Measurements from ENCODE around the gene LAMP1. TPM values are rescaled to one million over a fixed set of nuclear protein-coding genes. Genes with fewer than 3 reads are reported as not detected.
A peak's percentile ranks its signal among the peaks of the same experiment; 100 is the strongest.

Gene LAMP1
- total RNA-seq, 6 experiments from 2014 or later: 154 to 233 (median 197) TPM

DNA sequence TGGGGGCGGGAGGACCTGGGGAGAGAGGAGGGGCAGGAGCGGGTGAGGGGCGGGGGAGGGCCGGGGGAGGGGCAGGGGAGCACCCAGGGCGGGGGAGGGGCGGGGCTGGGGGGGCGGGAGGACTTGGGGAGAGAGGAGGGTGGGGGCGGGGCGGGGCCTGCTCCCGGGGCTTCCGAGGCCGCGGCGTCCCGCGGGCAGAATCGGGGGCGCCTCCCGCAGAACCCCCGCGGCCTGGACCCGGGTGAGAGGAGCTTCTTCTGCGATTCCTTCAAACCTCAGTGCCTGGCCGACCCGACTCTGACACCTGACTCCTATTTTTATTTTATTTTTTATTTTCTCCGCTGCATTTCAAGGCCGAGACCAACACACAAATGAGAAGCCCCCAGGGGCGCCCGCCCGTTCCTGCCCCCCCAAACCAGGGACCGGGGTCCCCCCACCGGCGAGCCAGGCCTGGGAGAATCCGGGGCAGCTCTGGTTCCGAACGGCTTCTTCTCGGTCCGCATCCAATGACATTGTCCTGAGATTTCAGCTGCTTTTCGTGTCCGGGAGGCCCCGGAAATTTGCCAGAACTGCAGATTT is 67.4 kb downstream of the LAMP1 start:
- Histone ChIP-seq H3K36me3 (peaks cover 0 to 5% (median 0%) of the 10 kb centered on the region in 4 donors), H3K27ac (peak overlapping the region in 2 of 3 donors; percentile 26 to 51), H3K9me3 (no peaks in the 10 kb centered on the region), H3K27me3 (no peaks in the 10 kb centered on the region), H3K4me1 (peaks cover 0 to 28% (median 0%) of the 10 kb centered on the region in 4 donors), H3K4me3 (peak overlapping the region in 2 of 3 donors; percentile 33 to 43)
- ATAC-seq: no peak
- 29% methylated on average over 13 of the region's 41 CpGs for WGBS (ENCODE audit: insufficient coverage, low coverage, low lambda C conversion rate, missing lambda C conversion rate)
- TF ChIP-seq POLR2A (IDR thresholded peaks at IDR 0.05): no peak
- TF ChIP-seq, protein P1, sequence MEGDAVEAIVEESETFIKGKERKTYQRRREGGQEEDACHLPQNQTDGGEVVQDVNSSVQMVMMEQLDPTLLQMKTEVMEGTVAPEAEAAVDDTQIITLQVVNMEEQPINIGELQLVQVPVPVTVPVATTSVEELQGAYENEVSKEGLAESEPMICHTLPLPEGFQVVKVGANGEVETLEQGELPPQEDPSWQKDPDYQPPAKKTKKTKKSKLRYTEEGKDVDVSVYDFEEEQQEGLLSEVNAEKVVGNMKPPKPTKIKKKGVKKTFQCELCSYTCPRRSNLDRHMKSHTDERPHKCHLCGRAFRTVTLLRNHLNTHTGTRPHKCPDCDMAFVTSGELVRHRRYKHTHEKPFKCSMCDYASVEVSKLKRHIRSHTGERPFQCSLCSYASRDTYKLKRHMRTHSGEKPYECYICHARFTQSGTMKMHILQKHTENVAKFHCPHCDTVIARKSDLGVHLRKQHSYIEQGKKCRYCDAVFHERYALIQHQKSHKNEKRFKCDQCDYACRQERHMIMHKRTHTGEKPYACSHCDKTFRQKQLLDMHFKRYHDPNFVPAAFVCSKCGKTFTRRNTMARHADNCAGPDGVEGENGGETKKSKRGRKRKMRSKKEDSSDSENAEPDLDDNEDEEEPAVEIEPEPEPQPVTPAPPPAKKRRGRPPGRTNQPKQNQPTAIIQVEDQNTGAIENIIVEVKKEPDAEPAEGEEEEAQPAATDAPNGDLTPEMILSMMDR (IDR thresholded peaks at IDR 0.05): no peak
- DNase-seq: no peak
- intact Hi-C loops (cut with DNase I): no loop called here

DNA sequence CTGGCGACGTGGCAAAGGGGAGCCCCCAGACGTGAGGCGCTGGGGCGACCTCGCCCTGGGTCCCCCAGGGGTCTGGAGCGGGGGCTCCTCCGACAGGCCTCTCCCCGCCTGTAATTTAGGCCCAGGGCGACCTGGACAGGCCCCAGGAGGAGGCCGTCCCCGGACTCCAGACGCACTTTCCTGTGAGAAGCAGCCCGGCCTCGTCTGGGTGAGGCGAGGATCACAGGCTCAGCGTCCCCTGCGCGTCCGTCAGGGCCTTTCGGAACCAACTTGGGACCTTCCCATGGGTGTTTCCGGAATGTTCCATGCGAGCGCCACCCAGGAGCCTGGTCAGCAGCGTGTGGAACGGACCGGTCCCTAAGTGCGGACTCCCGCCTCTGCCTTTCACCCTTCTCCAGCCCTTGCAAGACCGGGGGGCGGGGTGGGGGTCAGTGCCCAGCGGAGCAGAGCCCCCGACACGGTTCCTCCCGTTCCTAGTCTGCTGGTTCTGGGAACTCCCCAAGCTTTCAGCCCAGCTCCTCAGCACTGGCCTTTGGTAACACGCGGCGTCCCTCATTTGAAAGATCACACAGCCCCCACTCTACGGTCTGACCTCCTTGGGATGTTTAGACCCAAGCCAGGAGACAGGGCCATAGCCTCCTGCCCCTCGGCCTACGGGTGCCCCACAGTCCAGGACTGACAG is 68.0 kb downstream of the LAMP1 start:
- Histone ChIP-seq H3K9me3 (no peaks in the 10 kb centered on the region), H3K4me3 (peak overlapping the region in 2 of 3 donors; percentile 33 to 43), H3K27ac (peak overlapping the region in 2 of 3 donors; percentile 26 to 51), H3K36me3 (peaks cover 0 to 3% (median 0%) of the 10 kb centered on the region in 4 donors), H3K4me1 (peaks cover 0 to 28% (median 0%) of the 10 kb centered on the region in 4 donors), H3K27me3 (no peaks in the 10 kb centered on the region)
- peak in 1 of 4 donors; percentile 3 for ATAC-seq
- no peak for DNase-seq
- intact Hi-C loops (cut with DNase I): no loop called here
- no peak for TF ChIP-seq POLR2A (IDR thresholded peaks at IDR 0.05)
- TF ChIP-seq, protein P1 (IDR thresholded peaks at IDR 0.05): no peak
- WGBS (ENCODE audit: insufficient coverage, low coverage, low lambda C conversion rate, missing lambda C conversion rate): 91% methylated on average over 12 of the region's 41 CpGs

DNA sequence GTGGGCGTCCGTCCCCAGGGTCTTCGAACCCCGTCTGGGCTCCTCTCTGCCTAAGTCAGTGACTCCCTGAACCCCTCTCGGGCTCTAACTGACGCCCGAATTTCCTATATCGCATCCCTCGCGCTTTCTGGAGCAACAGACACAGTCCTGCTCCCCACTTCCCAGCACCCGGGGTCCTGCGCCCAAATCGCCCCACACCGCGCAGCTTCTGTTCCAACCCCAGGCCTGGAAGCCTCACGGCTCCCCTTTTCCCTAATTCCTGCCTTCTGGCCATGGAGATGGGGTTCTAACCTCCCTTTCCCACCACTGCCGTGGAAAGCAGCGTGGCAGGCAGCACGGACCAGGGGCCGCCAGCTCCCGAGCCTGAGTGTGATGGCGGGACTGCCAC is 68.5 kb downstream of the LAMP1 start:
- no peak for ATAC-seq
- WGBS (ENCODE audit: insufficient coverage, low coverage, low lambda C conversion rate, missing lambda C conversion rate): 93% methylated on average over 20 of the region's 22 CpGs
- H3K4me1 ChIP-seq: peaks cover 0 to 23% (median 0%) of the 10 kb centered on the region in 4 donors
- no peak for DNase-seq
- no peaks in the 10 kb centered on the region for H3K27me3 ChIP-seq
- TF ChIP-seq, protein P1 (IDR thresholded peaks at IDR 0.05): no peak
- TF ChIP-seq POLR2A (IDR thresholded peaks at IDR 0.05): no peak
- H3K4me3 ChIP-seq: no peak overlapping the region
- no peaks in the 10 kb centered on the region for H3K9me3 ChIP-seq
- intact Hi-C loops (cut with DNase I): no loop called here
- H3K36me3 ChIP-seq: no peaks in the 10 kb centered on the region
- no peak overlapping the region for H3K27ac ChIP-seq

DNA sequence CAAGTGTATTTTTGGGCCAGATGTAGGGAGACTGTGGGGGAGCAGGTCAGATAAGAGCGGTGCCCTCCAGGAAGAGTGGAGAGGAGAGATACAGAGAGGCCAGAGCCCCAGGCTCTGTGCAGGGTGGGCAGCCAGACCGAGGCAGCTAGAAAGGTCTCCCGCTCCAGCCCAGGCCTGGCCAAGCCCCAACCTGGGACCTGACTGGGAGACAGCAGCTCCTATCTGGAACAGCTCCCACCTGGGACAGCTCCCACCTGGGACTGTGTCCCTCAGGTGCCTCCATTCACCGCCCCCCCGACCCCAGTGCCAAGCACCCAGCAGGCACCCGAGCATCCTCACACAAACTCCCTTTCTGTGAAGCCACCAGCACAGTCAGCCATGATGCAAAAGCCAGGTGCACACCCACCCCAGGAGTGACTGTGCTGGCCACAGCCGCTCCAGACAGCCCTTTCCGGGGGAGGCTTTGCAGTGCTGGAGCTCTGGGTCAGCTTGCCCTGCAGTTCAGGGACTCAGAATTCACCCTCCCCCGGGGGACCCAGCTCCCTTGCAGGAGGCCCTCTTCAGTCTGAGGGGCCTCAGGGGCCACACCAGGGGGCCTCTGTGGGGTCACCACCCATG is 69.0 kb downstream of the LAMP1 start:
- Histone ChIP-seq H3K4me1 (peaks cover 0 to 18% (median 0%) of the 10 kb centered on the region in 4 donors), H3K27ac (no peak overlapping the region), H3K27me3 (no peaks in the 10 kb centered on the region), H3K9me3 (no peaks in the 10 kb centered on the region), H3K36me3 (no peaks in the 10 kb centered on the region), H3K4me3 (no peak overlapping the region)
- DNase-seq: no peak
- TF ChIP-seq, protein P1 (IDR thresholded peaks at IDR 0.05): no peak
- TF ChIP-seq POLR2A (IDR thresholded peaks at IDR 0.05): no peak
- no peak for ATAC-seq
- intact Hi-C loops (cut with DNase I): no loop called here
- WGBS (ENCODE audit: insufficient coverage, low coverage, low lambda C conversion rate, missing lambda C conversion rate): 69% methylated on average over 3 of the region's 9 CpGs

Measured in right lobe of liver (tissue), 6 donors.